ENCODE results near the gene EMP2.

The EMP2 gene

GRCh38 chr16:10610499-10611184 lies 30.2 kb upstream of the EMP2 start:
- no peak for DNase-seq (ENCODE audit: low read depth)

GRCh38 chr16:10609402-10609774 lies 29.0 kb upstream of the EMP2 start:
- DNase-seq (ENCODE audit: low read depth) = no peak

- DNase-seq (ENCODE audit: low read depth) = no peak
Measured at GRCh38 chr16:10608687-10609401, 28.4 kb upstream of the EMP2 start.

DNA sequence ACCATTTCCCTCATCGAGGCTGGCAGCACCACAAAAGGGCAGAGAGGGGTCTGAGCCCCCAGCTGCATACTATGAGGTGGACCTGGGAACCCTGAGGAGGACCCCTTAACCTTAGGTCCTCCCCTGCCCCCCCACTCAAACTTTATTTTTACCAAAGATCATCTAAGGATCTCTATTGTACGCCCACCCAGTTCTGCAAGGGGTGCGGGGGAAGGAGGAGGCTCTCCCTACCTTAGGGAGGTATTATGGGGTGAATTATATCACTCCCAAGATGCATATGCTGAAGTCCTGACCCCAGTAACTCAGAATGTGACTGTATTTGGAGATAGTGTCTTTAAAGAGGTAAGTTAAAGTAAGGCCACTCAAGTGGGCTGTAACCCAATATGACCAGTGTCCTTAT lies 26.8 kb upstream of the EMP2 start:
- DNase-seq (ENCODE audit: low read depth) = no peak

GRCh38 chr16:10606607-10607006 lies 26.2 kb upstream of the EMP2 start:
- no peak for DNase-seq (ENCODE audit: low read depth)

DNA sequence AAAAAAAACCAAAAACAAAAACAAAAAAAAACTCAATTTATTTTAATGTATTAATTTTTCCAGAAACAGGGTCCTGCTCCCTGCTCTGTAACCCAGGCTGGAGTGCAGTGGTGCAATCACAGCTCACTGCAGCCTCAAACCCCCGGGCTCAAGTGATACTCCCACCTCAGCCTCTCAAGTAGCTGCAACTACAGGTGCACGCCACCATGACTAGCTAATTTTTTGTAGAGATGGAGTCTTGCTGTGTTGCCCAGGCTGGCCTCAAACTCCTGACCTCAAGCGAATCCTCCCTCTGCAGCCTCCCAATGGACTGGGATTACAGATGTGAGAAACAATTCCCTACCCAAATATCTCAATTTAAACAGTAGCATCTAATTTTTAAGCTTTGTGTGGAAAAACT lies 25.2 kb upstream of the EMP2 start:
- no peak for DNase-seq (ENCODE audit: low read depth)

DNA sequence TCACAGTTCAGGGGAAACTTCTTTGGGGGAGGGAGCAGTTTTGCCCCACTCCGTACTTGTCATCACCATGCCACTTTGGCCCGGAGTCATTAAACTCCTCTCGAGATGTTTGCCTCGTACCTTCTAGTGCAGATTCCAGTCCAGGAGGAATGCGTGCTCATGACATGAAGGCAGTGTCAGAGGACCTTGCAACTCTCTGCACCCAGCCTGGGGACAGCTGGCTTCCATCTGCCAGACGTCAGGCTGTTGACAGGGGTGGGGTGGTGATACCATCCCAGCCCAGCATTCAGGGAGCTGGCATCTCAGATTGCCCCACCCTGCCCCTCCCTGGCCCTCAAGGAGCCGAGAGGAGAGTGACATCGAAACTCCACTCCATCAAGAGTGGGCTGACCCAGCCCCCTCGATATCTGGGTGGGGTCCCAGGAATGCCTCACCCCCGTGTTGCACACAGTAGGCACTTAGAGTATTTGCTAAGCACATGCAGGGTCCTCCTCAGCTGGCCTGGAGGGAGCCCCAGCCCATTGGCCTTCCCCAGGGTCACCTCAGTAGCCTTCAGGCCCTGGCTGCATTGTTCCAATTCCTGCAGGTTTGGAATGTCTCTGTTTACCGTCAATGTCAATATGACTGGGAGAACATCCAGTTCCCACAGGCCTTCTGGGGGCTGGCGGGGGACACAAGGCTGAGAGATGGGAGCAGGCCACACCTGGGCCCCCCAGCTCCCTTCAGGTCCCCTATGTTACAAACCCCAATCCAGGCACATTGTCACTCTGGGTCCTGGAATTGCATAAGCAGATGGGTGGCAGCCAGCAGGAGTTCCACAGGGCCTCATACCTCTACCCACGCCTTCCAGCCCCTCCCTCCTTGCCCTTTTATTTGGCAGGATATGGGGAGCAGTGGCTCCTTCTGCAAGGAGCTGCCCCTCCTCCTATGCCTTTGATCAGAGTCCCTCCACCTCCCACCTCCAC lies 21.3 kb upstream of the EMP2 start:
- no peak for DNase-seq (ENCODE audit: low read depth)

GRCh38 chr16:10600782-10601443 lies 20.5 kb upstream of the EMP2 start:
- no peak for DNase-seq (ENCODE audit: low read depth)

DNA sequence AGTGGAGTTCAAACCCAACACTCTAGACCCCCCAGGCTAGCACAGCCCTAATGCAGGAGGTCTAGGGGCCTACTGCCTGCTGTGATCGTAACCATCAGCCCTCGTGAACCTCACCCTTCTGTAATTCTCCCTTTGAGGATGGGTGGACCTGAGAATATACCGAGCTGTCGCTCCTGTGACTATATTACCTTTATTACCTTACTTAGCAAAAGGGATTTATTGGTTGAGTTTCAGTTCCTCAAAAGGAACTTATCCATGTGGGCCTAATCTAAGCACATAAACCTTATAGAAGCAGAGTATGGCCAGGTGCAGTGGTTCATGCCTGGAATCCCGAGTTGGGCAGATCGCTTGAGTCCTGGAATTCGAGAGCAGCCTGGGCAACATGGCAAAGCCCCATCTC lies 19.2 kb upstream of the EMP2 start:
- no peak for DNase-seq (ENCODE audit: low read depth)

GRCh38 chr16:10598157-10598556 lies 17.8 kb upstream of the EMP2 start:
- DNase-seq (ENCODE audit: low read depth) = no peak

GRCh38 chr16:10597187-10597601 lies 16.8 kb upstream of the EMP2 start:
- no peak for DNase-seq (ENCODE audit: low read depth)

DNA sequence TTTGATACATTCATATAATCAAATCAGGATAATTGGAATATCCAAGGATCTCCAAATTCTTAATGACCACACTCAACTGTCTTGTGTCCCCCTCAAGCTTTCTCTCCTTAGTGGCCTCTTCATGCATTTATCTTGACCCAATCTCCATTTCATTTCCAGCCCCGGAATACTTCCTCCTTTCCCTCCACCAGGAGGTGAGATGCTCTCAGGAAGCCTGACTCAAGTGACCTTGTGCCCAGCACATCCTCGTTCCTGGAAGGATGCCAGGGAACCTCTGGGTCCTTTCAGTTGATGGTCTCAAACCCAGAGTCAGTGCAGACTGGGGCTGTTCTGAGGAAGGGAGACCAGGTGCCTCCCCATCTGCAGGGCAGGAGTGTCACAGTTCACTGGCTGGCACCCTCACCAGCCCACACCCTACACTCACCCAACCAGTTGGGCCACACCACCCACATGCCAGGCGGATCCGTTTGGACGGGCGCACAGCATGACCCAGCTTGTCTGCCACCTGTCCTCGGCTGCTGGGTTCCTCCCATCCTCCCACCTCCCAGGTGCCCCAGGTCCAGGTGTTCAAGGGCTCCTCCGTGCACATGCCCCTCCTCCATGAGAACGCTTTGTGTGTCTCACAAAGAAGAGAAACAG lies 14.0 kb upstream of the EMP2 start:
- DNase-seq (ENCODE audit: low read depth) = no peak

DNA sequence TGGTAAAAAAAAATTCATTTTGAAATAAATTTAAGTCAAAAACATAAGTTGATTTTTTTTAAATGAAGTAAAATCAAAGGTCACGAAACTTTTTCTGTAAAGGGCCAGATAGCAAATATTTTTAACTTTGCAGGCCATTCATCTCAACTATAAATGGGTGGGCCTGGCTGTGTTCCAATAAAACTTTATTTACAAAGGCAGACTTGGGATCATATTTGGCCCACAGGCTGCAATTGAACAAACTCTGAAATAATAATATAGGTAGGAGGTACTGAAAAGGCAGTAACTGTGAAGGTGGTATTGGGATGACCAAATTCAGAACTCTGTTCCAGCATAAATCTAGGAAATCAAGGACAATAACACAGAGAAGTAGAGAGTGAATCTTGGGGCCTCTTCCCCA lies 12.2 kb upstream of the EMP2 start:
- no peak for DNase-seq (ENCODE audit: low read depth)

GRCh38 chr16:10590342-10590741 lies 9.9 kb upstream of the EMP2 start:
- no peak for DNase-seq (ENCODE audit: low read depth)

DNA sequence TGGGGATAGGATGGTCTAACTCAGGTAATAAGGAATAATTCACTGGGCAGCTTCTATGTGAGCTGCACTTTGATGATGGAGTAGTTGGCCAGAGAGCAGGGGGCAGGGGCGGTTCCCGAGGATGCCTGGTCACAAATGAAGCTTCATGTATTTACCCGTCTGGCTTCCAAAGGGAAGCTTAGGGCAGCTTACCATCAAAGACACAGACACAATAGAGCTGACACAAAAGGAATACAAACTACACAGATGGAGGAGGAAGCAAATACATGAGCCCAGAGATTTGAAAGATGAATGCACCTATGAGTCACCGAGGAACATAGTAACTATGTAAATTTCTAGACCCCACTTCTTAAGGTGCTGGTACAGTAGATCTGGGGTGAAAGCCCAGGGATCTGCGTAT lies 8.7 kb upstream of the EMP2 start:
- DNase-seq (ENCODE audit: low read depth) = no peak

DNA sequence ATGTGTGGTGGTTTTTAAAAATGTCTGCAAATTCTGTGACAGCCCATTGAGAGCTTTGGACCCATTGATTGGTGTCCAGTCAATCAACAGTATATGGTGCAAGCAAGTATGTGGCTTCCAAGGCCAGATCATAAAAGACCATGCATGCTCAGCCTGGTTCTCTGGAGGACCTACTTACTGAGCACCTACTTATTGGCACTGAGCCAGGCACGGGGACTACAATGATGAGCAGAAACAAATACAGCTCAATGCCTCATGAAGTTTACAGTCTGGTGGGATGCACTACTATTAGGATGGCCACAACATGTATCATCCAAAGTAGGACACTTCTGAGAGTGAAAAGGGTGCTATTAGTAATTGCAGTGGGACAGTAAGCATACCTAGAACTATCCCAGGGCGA lies 7.2 kb upstream of the EMP2 start:
- DNase-seq (ENCODE audit: low read depth) = no peak

- no peak for DNase-seq (ENCODE audit: low read depth)
Measured at GRCh38 chr16:10584981-10585438, 4.6 kb upstream of the EMP2 start.

DNA sequence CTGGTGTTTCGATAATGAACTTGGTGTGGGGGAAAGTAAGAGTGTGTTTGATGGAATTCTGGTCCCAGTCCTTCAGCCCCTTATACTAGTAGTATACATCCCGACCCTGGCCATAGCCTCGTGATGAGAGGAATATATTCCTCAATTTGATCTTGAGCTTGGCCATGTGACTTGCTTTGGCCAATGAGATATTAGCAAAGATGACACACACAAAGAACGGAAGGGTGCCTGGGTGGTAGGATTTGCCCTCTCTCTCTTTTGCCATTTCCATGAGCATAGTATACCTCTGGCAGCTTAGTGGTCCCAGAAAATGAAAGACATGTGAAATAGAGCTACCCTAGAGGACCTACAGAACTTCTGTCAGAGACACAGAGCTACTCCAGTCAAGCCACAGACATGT lies 2.9 kb upstream of the EMP2 start:
- no peak for DNase-seq (ENCODE audit: low read depth)

DNA sequence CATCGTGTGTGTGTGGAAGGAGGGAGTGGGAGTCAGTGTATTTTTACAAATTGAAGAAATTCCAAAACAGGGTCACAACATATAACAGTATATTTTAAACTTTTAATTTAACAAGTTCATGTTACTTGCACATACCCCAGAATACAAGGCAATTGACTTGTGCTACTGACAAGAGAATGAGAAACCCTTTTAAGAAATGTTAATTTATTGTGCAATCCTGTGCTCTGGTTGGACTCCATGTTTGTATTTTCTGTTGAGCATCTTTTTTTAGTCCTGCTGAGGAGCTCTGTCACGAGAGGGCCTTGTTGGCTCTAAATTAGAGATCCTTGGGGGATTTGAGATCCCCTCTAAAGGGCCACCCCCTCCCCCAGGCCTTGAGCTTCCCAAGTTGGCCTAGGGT lies 1.1 kb upstream of the EMP2 start:
- DNase-seq (ENCODE audit: low read depth) = no peak

GRCh38 chr16:10580883-10581247 lies 467 bp upstream of the EMP2 start:
- DNase-seq (ENCODE audit: low read depth) = no peak

- no peak for DNase-seq (ENCODE audit: low read depth)
Measured at GRCh38 chr16:10579575-10579964, 828 bp downstream of the EMP2 start.
